Panc1 (cell line): ENCODE measurements around the gene SLC12A9. TPM values are rescaled to one million over a fixed set of nuclear protein-coding genes. Genes with fewer than 3 reads are reported as not detected.

Source experiments
- ATAC-seq: fragments of 200-7000 bp; cut with Tn5 transposase; 2 replicates; pipeline ENCODE4 v1.9.1; 2020; ENCODE audit warnings: mild to moderate bottlenecking, moderate library complexity
- BruUV-seq: library from RNA; stranded (reverse); fragments of 400-500 nt; replicated peaks from 2 replicates; lab custom pipeline; 2021; lab: Mats Ljungman, UMichigan
- CTCF ChIA-PET: fragments of 300-600 bp; sonication (Branson Sonifier 250); formaldehyde crosslinking; loops from one replicate; lab custom pipeline; 2022; ENCODE audit warnings: antibody characterized with exemption; lab: Charles Lee
- POLR2A ChIA-PET: fragments of 300-600 bp; sonication (Branson Sonifier 250); formaldehyde crosslinking; loops from one replicate; lab custom pipeline; 2022; ENCODE audit warnings: antibody characterized with exemption; lab: Charles Lee
- DNase-seq: peaks from one replicate; pipeline ENCODE4 v3.0.0-alpha.2; 2010; ENCODE audit warnings: low read depth, low spot score
- H3K27ac ChIP-seq: 2 replicates; pipeline ENCODE4 v1.5.1; 2011; ENCODE audit warnings: mild to moderate bottlenecking, low read length, inconsistent platforms
- H3K27me3 ChIP-seq: fragments of 200-500 bp; sonication (Bioruptor generic); 2 replicates; pipeline ENCODE4 v1.6.0; 2014; ENCODE audit warnings: low read length, inconsistent platforms; ENCODE audit not compliant: control insufficient read depth, insufficient read depth
- H3K36me3 ChIP-seq: fragments of 200-500 bp; sonication (Bioruptor generic); 2 replicates; pipeline ENCODE4 v1.5.1; 2014; ENCODE audit warnings: inconsistent platforms, mild to moderate bottlenecking, low read length, moderate library complexity; ENCODE audit not compliant: control insufficient read depth, insufficient read depth
- H3K4me1 ChIP-seq: 2 replicates; pipeline ENCODE4 v1.5.1; 2011; ENCODE audit warnings: inconsistent platforms, mild to moderate bottlenecking, low read length, moderate library complexity; ENCODE audit not compliant: control insufficient read depth, insufficient read depth
- H3K4me3 ChIP-seq, 2 experiments: 2 replicates each; pipeline ENCODE4 v1.5.1; 2011 to 2012; ENCODE audit warnings: low read depth in 2 of 2, low read length in 2 of 2, mild to moderate bottlenecking in 2 of 2, inconsistent platforms in 1 of 2, moderate library complexity in 1 of 2
- H3K9me3 ChIP-seq: fragments of 200-500 bp; sonication (Bioruptor generic); 2 replicates; pipeline ENCODE4 v1.5.1; 2014; ENCODE audit warnings: low read depth, mild to moderate bottlenecking, inconsistent platforms, low read length, moderate library complexity; ENCODE audit not compliant: control insufficient read depth, insufficient read depth
- CTCF ChIP-seq: fragments of 450-650 bp; IDR thresholded peaks from 2 replicates; pipeline ENCODE4 v1.5.1; 2017; ENCODE audit warnings: mild to moderate bottlenecking
- POLR2AphosphoS5 ChIP-seq: IDR thresholded peaks from 2 replicates; pipeline ENCODE4 v1.6.1; 2012; ENCODE audit warnings: mild to moderate bottlenecking, low read depth, low read length, moderate library complexity
- SIN3A ChIP-seq: IDR thresholded peaks from 2 replicates; pipeline ENCODE4 v1.6.1; 2012; ENCODE audit warnings: low read depth, mild to moderate bottlenecking, low read length, moderate library complexity, borderline replicate concordance; ENCODE audit not compliant: insufficient read depth
- TCF7L2 ChIP-seq: IDR thresholded peaks from 2 replicates; pipeline ENCODE4 v1.6.1; 2011; ENCODE audit warnings: mild to moderate bottlenecking, low read depth, low read length, inconsistent platforms
- in situ Hi-C: cut with HindIII; loops from 2 replicates; pipeline ENCODE4 v1.10.0; 2016; ENCODE audit warnings: low sequenced_read_pairs, low pct_unique_long_range_greater_than_20kb
- intact Hi-C: fragments of 100-400 bp; cut with micrococcal nuclease; formaldehyde crosslinking; loops from one replicate; pipeline ENCODE4 v1.10.0; 2022; ENCODE audit not compliant: unreplicated experiment
- total RNA-seq: library from RNA; stranded (reverse); gene quantifications from one replicate; pipeline ENCODE4 v1.2.1, GENCODE V29; 2021; ENCODE audit not compliant: unreplicated experiment
- TF ChIP-seq, protein P1 (sequence below), 2 experiments: IDR thresholded peaks; 2 replicates each; pipeline ENCODE4 v1.6.1; 2011 to 2012; ENCODE audit warnings: low read depth in 2 of 2, control low read depth in 1 of 2, low read length in 1 of 2, mild to moderate bottlenecking in 1 of 2, moderate library complexity in 1 of 2; ENCODE audit not compliant: insufficient read depth in 1 of 2

Gene SLC12A9
- total RNA-seq, 1 experiment from 2014 or later = 31.1 TPM

- DNase-seq (no peak), ATAC-seq (peak; percentile 37)
- H3K4me1 ChIP-seq = peaks cover 29% of the 10 kb centered on the region
- in situ Hi-C loops = no loop called here
- H3K36me3 ChIP-seq = no peaks in the 10 kb centered on the region
- no peaks in the 10 kb centered on the region for H3K9me3 ChIP-seq
- ChIA-PET CTCF (interaction anchor here (0.6 to 1.0 kb wide), 4 partner anchors 56 to 298 kb away, joined by 3 to 4 read pairs (median 4); no protein-coding TSS in a partner anchor), POLR2A (no interaction called here)
- TF ChIP-seq CTCF (peak; percentile 95), TCF7L2 (no peak), SIN3A (0 out of 2 replicates have a peak, but pooled peaks have one; percentile 41), POLR2AphosphoS5 (no peak)
- TF ChIP-seq, protein P1, sequence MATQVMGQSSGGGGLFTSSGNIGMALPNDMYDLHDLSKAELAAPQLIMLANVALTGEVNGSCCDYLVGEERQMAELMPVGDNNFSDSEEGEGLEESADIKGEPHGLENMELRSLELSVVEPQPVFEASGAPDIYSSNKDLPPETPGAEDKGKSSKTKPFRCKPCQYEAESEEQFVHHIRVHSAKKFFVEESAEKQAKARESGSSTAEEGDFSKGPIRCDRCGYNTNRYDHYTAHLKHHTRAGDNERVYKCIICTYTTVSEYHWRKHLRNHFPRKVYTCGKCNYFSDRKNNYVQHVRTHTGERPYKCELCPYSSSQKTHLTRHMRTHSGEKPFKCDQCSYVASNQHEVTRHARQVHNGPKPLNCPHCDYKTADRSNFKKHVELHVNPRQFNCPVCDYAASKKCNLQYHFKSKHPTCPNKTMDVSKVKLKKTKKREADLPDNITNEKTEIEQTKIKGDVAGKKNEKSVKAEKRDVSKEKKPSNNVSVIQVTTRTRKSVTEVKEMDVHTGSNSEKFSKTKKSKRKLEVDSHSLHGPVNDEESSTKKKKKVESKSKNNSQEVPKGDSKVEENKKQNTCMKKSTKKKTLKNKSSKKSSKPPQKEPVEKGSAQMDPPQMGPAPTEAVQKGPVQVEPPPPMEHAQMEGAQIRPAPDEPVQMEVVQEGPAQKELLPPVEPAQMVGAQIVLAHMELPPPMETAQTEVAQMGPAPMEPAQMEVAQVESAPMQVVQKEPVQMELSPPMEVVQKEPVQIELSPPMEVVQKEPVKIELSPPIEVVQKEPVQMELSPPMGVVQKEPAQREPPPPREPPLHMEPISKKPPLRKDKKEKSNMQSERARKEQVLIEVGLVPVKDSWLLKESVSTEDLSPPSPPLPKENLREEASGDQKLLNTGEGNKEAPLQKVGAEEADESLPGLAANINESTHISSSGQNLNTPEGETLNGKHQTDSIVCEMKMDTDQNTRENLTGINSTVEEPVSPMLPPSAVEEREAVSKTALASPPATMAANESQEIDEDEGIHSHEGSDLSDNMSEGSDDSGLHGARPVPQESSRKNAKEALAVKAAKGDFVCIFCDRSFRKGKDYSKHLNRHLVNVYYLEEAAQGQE (IDR thresholded peaks at IDR 0.05; ENCODE audit: insufficient read depth in 1 of 2, low read depth in 2 of 2, low read length in 1 of 2) = no peak
- H3K27me3 ChIP-seq = no peaks in the 10 kb centered on the region; the same call in 1 of the 2 replicates
- intact Hi-C loops = loop anchor here (5.0 kb wide), 2 partner anchors 182 to 387 kb away; no protein-coding TSS in a partner anchor
- peak overlapping the region; percentile 50 to 62 for H3K4me3 ChIP-seq
- BruUV-seq = no TSS peak
- no peak overlapping the region for H3K27ac ChIP-seq
Observed at GRCh38 chr7:100894860-100895700, 42.6 kb downstream of the SLC12A9 start.

- BruUV-seq = no TSS peak
- H3K4me3 ChIP-seq = peak within 1 kb of the TSS; percentile 50 to 62
- no peaks in the 10 kb centered on the region for H3K9me3 ChIP-seq
- intact Hi-C loops = loop anchor here (5.0 kb wide), 1 partner anchor 182 kb away; no protein-coding TSS in a partner anchor
- ATAC-seq (peak; percentile 46), DNase-seq (no peak)
- TF ChIP-seq, protein P1 (IDR thresholded peaks at IDR 0.05; ENCODE audit: insufficient read depth in 1 of 2, low read depth in 2 of 2, low read length in 1 of 2) = no peak
- TF ChIP-seq TCF7L2 = no peak
- no peak for TF ChIP-seq SIN3A
- TF ChIP-seq CTCF = no peak
- no peak for TF ChIP-seq POLR2AphosphoS5
- in situ Hi-C loops = no loop called here
- ChIA-PET CTCF (interaction anchor here (0.6 kb wide), 1 partner anchor 26 kb away, joined by 6 read pairs; no protein-coding TSS in a partner anchor), POLR2A (no interaction called here)
- H3K4me1 ChIP-seq = peaks cover 26% of the 10 kb centered on the region
- H3K36me3 ChIP-seq = no peaks in the 10 kb centered on the region
- H3K27me3 ChIP-seq = no peaks in the 10 kb centered on the region; the same call in 1 of the 2 replicates
- peak within 1 kb of the TSS; percentile 4; the same call in 1 of the 2 replicates for H3K27ac ChIP-seq
Observed at GRCh38 chr7:100895701-100895955, 43.1 kb downstream of the SLC12A9 start, which contains the start of gene ACHE. TSS of gene ACHE (minus strand) at chr7:100895888. CDS start at chr7:100894232, 1,656 bp downstream.
